GM21529 (cell line): ENCODE results near the gene MBNL2.
"Not testable (repeated sequence)": the region's sequence is repeated elsewhere in the genome, so short reads cannot be mapped to it uniquely, and the experiment has no call there.

ENCODE experiments used
- ATAC-seq: cut with Tn5 transposase; IDR thresholded peaks from one replicate; pipeline ENCODE4 v1.9.1; 2021; ENCODE audit not compliant: unreplicated experiment

MBNL2 gene

GRCh38 chr13:97221989-97222700 is at the start of gene MBNL2:
TSS of gene MBNL2 (plus strand) at chr13:97222333. CDS start at chr13:97276236, 53,903 bp downstream.
- peak; percentile 95 for ATAC-seq

DNA sequence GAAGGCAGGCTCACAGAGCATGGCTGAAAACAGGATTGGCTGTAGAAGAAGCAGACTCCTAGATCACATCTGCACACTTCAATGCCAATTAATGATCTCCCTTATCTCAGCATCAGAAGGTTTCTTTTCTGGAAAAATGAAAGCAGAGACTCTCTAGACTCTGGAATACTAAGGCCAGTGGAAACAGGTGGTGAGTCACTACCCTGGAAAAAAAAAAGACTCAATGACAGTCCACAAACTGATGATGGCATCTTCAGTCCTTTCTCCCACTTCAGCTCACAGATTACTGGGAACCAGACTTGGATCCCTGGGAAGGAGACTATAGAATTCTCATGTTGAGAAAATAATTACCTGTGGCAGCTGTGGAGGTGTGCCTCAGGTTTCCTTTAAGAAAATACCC is 47.5 kb upstream of the MBNL2 start:
- no peak for ATAC-seq

GRCh38 chr13:97175041-97175440 is 47.1 kb upstream of the MBNL2 start:
- no peak for ATAC-seq

DNA sequence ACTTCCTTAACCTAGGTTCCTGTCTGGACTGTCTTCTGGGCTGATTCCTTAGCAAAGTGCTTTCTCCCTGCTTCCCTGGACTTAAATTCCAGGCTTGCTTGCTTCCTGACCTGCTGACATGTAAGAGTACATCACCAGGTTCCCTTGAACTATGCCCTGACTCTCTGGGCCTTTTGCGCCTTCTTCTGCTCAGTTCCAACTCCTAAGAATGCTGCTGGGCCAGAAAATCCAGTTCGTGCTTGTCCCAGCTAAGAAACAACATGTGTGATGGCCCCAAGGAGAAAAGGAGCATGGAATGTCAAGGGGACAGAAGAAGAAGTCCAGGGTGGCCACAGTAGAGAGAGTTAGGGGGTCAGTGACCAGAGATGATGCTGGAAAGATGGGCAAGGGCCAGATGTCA is 42.6 kb upstream of the MBNL2 start:
- no peak for ATAC-seq

DNA sequence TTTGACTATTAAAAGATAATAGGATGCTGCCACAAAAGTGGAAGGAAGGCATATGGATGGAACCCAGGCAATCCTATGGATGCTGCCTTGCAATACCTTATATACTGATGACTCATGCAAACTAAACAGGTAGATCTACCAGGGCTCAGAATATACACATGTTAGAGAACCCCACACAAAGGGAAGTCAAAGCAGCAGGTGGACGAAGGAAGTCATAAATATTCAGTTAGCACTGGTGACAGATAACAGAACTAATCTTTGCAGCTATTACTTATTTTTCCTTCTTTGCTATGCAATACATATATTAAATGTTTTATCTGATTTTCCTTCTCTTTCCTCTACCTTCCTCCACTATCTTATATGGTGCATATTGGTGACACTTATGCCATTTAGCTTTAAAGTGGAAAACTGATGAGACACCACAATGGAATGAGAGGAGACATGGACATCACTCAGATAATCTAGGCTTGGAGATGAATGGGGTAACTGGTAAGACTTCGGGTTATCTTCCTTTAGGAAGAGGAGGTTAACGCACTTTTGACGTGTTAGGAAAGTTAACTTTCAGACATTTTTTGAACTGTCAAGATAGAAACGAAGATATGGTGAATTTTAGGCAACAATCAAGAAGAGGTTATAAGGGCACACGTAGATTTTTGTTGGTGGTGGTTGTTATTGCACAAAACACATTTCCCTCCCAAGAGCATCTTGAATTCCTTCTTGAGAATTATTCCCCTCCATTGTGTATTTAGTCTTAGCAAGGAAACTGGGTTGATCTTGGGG is 39.8 kb upstream of the MBNL2 start:
- no peak for ATAC-seq

DNA sequence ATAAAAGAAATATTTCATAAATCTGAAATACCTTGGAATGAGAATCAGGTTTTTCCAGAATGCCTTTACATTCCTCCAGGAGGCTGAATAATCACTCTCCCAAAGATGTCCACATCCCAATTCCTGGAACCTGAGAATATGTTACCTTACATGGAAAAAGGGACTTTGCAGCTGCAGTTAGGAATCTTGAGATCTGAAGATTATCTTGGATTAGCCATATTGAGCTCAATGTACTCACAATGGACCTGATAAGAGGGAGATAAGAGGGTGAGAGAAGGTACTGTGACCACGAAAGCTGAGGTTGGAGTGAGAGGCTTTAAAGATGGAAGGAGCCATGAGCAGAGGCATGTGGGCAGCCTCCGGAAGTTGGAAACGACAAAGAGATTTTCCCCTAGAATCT is 36.8 kb upstream of the MBNL2 start:
- ATAC-seq = no peak

DNA sequence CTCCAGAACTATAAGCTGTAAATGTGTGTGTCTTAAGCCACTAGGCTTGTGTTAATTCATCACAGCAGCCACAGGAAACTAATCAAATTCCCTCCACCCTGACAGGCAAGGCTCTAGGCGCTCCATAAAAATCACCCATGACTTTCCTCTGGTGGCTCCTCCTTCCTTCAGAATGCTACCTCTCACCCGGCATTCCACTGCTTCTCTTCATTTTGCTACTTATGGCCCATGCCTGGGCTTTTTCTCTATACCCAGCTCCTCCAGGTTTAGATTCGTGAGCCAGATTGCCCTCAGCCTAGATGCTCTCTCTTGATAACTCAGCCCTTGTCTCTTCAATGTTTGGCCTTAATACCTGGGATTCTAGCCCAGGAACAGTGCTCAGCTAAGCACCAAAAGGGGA is 36.4 kb upstream of the MBNL2 start:
- ATAC-seq = no peak

DNA sequence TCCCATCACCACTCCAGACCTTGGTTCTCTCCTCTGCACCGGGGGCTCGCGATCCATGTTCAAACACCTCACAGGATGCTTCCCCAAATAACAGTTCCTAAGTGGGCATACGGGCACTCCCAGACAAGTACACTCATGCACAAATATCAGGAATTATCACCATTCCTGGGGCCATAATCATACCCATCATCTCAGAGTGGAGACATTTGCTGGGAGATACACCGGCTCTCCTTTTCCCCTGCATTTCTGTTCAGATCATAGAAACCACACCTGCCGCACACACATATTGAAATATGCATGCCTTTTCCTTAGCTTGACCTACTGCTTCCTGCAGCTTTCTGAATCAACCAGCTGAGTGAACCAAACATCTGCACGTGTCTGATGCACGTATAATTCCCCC is 33.9 kb upstream of the MBNL2 start:
- ATAC-seq = no peak

DNA sequence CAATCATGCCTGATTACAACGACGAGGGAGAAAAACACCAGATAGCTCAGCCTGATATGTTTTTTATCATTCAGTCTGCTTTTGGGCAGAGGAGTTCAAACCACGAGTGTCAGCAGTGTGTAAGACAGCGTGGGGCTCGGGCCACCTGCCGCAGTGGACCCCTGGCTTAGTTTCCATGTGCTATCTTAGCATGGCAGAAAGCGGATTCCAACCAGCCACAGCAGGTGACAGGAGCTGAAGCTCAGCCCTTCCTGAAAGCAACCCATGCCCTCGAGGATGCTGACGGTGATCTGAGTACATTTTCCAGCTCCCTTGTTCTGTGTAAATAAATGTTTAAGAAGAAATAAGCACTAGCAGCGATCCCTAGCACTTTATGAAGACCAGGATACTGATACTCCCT is 32.2 kb upstream of the MBNL2 start:
- no peak for ATAC-seq

- no peak for ATAC-seq
Observed at GRCh38 chr13:97191142-97191541, 31.0 kb upstream of the MBNL2 start.

DNA sequence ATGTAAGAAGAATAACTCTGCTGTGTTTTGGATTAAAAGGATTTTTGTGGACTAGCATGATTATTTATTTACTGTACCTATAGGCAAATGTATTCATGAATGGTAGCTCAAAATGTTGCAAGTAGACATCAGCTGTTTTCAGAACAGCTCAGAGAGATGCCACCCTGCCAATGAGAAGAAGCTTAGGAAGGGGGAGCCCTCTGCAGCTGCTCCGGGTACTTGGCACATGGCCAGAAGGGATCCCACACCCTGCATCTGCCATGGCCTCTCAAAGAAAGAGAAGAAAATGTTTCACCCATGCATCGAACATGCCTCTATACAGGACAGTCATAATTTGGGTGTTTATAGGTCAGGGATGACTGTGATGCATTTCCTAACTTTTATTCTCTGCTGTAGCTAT is 30.5 kb upstream of the MBNL2 start:
- ATAC-seq = no peak

GRCh38 chr13:97192166-97192565 is 30.0 kb upstream of the MBNL2 start:
- no peak for ATAC-seq

DNA sequence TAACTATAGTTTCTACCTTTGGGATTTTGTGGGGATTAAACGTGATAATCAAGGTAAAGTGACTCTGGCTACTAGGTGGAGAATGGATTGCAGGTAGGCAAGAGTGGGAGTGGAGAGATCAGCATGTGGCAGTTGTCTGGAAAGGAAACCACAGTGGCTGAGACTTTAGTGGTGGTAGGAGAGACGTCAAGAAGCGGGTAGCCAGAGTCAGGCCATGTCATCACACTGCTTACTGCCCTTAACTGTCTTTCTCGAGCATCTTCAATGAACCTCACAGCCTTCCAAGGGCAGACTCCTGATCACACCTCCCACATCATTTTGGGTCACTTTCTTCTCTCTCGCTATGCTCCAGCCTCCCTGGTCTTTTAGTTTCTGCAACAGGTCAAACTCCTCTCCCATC is 28.6 kb upstream of the MBNL2 start:
- ATAC-seq = no peak

GRCh38 chr13:97194479-97194878 is 27.7 kb upstream of the MBNL2 start:
- no peak for ATAC-seq

DNA sequence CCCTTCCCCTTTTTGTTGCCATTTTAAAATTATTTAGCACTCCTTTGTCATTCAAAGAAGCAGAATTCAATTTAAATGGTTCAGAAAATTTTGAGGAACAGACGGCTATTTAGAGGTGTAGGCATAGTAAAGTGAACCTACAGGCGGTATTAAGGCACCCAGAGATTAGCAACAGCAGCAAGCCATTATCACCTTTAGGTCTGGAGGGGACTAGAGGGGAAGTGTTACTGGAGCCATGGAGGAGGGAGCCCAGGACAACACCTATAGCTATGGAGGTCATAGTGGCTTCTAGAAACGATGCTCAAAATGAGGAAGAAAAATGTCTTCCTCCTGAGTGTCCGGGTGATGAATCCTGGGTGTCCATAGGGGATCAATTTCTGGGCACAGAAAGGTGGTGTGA is 25.8 kb upstream of the MBNL2 start:
- no peak for ATAC-seq

GRCh38 chr13:97198753-97199152 is 23.4 kb upstream of the MBNL2 start:
- peak; percentile 59 for ATAC-seq

DNA sequence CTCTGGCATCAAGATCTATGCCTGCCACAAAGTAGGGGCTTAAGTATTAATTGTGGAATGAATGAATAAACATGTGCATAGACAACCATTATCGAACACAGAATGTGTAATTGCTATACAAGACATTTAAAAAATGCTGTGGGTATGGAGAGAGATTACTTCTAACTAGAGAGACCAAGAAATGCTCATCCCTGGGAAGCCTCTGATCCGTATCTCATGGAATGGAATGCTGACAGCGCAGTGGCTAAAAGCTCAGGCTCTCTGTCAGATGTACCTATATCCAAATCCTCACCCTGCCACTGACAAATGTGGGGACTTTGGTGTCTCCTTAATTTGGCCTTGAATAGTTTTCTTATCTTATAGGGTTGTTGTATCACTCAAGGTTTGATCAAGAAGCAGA is 22.7 kb upstream of the MBNL2 start:
- no peak for ATAC-seq

DNA sequence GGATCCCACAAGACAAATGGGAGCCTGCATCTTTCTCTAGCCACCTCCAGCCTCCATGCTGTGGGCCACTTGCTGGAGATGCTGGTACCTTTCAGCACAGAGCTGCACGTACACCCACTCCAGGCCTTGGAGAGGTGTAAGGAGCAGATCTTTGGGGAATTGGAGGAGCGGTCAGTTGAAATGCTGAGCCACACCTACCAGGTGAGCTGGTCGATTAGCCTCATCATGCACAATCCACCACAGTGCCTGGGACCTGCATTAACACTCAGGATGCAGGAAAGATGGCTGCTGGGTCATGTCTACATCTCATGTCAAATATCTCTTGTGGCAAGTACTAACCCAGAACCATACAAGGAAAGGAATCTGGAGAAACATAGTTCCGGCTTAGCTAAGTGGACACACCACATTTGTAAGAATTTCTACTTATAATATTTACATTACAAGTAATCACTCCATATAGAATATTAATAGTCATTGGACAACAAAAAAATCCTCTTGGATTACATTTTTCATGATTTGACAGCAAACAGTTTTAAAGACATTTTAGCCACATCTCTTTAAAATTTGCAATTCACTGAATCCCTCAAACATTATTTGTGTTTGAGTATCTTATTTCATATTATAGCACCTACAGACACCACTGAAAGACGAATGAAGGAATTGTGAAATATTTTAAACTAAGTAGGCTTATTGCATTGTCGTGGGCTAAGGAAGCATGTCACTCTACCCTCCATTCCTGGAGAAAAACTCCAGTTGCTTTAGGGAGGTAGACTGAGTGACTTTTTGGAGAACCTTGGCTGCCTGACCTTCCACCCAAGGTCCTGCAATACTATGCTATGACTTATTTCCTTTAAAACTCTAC is 21.8 kb upstream of the MBNL2 start:
- no peak for ATAC-seq

- ATAC-seq = no peak
Observed at GRCh38 chr13:97202761-97203160, 19.4 kb upstream of the MBNL2 start.

DNA sequence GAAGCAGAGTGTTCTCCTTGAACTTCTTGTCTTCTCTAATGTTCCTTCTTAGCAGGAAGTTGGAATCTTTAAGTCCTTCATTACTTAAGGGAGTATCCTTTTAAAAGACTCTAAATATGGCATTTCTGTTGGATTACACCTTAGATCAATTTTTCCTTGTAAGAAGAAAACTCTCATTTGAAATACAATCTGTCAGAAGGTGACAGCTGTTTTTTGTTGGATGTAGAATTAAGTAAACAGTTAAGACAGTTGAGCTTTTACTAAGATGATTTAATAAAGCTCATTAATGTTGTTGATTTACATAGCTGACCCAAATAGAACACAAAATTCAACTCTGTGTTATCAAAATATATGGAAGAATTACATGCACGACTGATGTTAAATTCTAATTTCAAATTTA is 16.7 kb upstream of the MBNL2 start:
- no peak for ATAC-seq

DNA sequence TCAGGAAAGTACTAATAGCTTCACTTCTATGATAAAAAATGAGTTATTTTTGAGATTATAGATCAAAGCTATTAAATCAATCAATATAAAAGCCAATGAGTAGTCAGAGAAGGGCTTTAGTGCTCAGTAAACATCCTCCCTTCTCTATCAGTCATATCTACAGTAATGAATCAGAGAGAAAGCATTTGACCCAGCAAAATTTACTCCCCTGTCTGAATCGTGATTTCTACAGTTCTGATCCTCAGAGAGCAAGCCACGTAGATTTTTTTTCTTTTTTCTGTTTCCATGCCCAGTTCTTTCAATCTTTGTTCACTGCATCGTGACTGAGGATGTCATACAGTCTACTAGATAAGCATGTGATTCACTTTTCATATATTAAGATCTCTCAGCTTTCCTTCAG is 16.2 kb upstream of the MBNL2 start:
- ATAC-seq = no peak

DNA sequence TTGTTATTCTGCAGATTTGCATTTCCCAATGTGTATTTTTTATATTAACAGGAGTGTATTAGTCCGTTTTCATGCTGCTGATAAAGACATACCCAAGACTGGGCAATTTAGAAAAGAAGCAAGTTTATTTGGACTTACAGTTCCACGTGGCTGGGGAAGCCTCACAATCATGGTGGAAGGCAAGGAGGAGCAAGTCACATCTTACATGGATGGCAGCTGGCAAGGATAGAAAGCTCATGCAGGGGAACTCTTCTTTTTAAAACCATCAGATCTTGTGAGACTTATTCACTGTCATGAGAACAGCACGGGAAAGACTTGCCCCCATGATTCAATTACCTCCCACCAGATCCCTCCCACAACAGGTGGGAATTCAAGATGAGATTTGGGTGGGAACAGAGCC is 14.9 kb upstream of the MBNL2 start:
- not testable (repeated sequence) for ATAC-seq
